ENCODE data around the gene LEF1. TPM values are rescaled to one million over a fixed set of nuclear protein-coding genes. Genes with fewer than 3 reads are reported as not detected.

Gene LEF1
- total and polyA plus RNA-seq, 8 donors: 0.81 to 11.0 (median 3.0) TPM; not detected in 2

DNA sequence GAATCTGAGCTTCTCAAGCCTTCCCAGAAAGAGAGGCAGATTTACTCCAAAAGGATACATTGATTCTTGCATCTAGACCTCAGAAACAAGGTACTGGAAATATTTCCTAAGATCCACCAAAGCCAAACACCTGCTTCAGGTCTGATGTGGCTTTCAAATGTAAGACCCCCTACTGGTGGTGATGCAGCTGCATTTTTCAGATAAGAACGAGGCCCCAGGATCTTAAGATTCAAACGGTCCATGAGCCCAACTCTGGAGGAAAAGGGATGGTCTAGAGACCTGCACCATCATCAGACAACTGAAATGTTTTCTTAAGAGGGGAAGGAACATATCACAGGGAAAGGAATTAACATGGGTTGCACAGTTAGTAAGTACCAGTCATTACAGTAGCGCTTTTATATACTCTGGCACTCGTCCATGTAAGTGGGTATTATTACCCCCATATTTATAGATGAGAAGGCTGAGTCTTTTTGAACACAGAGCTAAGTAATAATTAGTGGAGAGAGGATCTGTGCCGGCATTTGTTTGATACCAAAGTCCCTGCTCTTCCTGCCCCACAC lies 73.7 kb downstream of the LEF1 start:
- intact Hi-C loops (cut with DNase I; ENCODE audit: low total_unique reads): no loop called here
- Histone ChIP-seq H3K4me3 (no peak overlapping the region), H3K27me3 (no peaks in the 10 kb centered on the region), H3K36me3 (no peaks in the 10 kb centered on the region), H3K9me3 (no peaks in the 10 kb centered on the region), H3K27ac (no peak overlapping the region), H3K4me1 (no peaks in the 10 kb centered on the region)
- WGBS, 5 donors: 54 to 72% (median 59%) methylated on average over 5 of the region's 5 CpGs
- no peak for TF ChIP-seq POLR2A (IDR thresholded peaks at IDR 0.05)
- no peak for TF ChIP-seq CTCF (IDR thresholded peaks at IDR 0.05)
- no peak for TF ChIP-seq POLR2AphosphoS5 (IDR thresholded peaks at IDR 0.05)
- TF ChIP-seq EP300 (IDR thresholded peaks at IDR 0.05): no peak
- no peak for DNase-seq

- Histone ChIP-seq H3K27ac (no peak overlapping the region), H3K36me3 (no peaks in the 10 kb centered on the region), H3K4me3 (no peak overlapping the region), H3K4me1 (no peaks in the 10 kb centered on the region), H3K27me3 (no peaks in the 10 kb centered on the region), H3K9me3 (no peaks in the 10 kb centered on the region)
- no peak for DNase-seq
- WGBS, 5 donors: 69 to 87% (median 78%) methylated on average over 2 of the region's 2 CpGs
- intact Hi-C loops (cut with DNase I; ENCODE audit: low total_unique reads): no loop called here
- no peak for TF ChIP-seq EP300 (IDR thresholded peaks at IDR 0.05)
- TF ChIP-seq POLR2A (IDR thresholded peaks at IDR 0.05): no peak
- no peak for TF ChIP-seq POLR2AphosphoS5 (IDR thresholded peaks at IDR 0.05)
- no peak for TF ChIP-seq CTCF (IDR thresholded peaks at IDR 0.05)
Observed at GRCh38 chr4:108094131-108094530, 74.6 kb downstream of the LEF1 start.

- no peaks in the 10 kb centered on the region for H3K4me1 ChIP-seq
- H3K36me3 ChIP-seq: no peaks in the 10 kb centered on the region
- TF ChIP-seq EP300 (IDR thresholded peaks at IDR 0.05): no peak
- TF ChIP-seq POLR2AphosphoS5 (IDR thresholded peaks at IDR 0.05): no peak
- TF ChIP-seq POLR2A (IDR thresholded peaks at IDR 0.05): no peak
- TF ChIP-seq CTCF (IDR thresholded peaks at IDR 0.05): no peak
- WGBS, 5 donors: 83 to 94% (median 89%) methylated on average over 2 of the region's 2 CpGs
- no peak for DNase-seq
- H3K9me3 ChIP-seq: no peaks in the 10 kb centered on the region
- no peak overlapping the region for H3K27ac ChIP-seq
- no peak overlapping the region for H3K4me3 ChIP-seq
- H3K27me3 ChIP-seq: no peaks in the 10 kb centered on the region
- intact Hi-C loops (cut with DNase I; ENCODE audit: low total_unique reads): no loop called here
Observed at GRCh38 chr4:108092288-108092687, 76.4 kb downstream of the LEF1 start.

- Histone ChIP-seq H3K4me3 (no peak overlapping the region), H3K27me3 (no peaks in the 10 kb centered on the region), H3K36me3 (no peaks in the 10 kb centered on the region), H3K4me1 (no peaks in the 10 kb centered on the region), H3K9me3 (no peaks in the 10 kb centered on the region), H3K27ac (no peak overlapping the region)
- intact Hi-C loops (cut with DNase I; ENCODE audit: low total_unique reads): no loop called here
- WGBS, 5 donors: 73 to 79% (median 77%) methylated on average over 6 of the region's 6 CpGs
- DNase-seq: no peak
- TF ChIP-seq POLR2AphosphoS5 (IDR thresholded peaks at IDR 0.05) (no peak), EP300 (IDR thresholded peaks at IDR 0.05) (no peak), POLR2A (IDR thresholded peaks at IDR 0.05) (no peak), CTCF (IDR thresholded peaks at IDR 0.05) (no peak)
Observed at GRCh38 chr4:108087293-108087967, 81.3 kb downstream of the LEF1 start.

Measured in stomach (tissue), 9 donors.